SK-N-SH (cell line): ENCODE measurements around the gene TRIM10.

Source experiments
- TAF1 ChIP-seq: IDR thresholded peaks from 2 replicates; pipeline ENCODE4 v1.6.1; 2012; ENCODE audit warnings: low read depth, mild to moderate bottlenecking, low read length, moderate library complexity, borderline replicate concordance
- TF ChIP-seq, protein P1 (sequence below): fragments of 200-600 bp; sonication (generic); IDR thresholded peaks from 2 replicates; pipeline ENCODE4 v1.6.1; 2017; ENCODE audit warnings: antibody characterized with exemption, mild to moderate bottlenecking, moderate library complexity
- TF ChIP-seq, protein P2 (sequence below): IDR thresholded peaks from 2 replicates; pipeline ENCODE4 v1.4.0; 2012; ENCODE audit warnings: low read depth

DNA sequence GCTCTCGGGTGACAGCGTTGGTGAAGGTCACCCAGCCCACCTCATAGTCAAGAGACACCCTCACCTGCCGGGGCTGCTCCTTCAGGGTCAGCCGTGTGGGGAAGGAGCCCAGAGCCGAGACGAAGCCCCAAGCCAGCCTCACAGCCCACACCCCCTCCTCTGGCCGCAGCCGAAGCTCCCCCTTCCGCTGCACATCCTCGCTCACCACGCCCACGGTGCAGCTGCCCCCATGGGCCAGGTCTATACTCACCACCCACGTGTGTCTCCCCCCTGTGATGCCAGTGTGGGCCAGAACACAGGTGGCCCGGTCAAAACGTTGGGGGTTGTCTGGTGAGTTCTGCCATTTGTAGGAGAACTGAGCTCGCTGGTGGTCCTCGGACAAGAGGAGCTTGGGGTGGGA is 7.0 kb downstream of the TRIM10 start:
- TF ChIP-seq, protein P1, sequence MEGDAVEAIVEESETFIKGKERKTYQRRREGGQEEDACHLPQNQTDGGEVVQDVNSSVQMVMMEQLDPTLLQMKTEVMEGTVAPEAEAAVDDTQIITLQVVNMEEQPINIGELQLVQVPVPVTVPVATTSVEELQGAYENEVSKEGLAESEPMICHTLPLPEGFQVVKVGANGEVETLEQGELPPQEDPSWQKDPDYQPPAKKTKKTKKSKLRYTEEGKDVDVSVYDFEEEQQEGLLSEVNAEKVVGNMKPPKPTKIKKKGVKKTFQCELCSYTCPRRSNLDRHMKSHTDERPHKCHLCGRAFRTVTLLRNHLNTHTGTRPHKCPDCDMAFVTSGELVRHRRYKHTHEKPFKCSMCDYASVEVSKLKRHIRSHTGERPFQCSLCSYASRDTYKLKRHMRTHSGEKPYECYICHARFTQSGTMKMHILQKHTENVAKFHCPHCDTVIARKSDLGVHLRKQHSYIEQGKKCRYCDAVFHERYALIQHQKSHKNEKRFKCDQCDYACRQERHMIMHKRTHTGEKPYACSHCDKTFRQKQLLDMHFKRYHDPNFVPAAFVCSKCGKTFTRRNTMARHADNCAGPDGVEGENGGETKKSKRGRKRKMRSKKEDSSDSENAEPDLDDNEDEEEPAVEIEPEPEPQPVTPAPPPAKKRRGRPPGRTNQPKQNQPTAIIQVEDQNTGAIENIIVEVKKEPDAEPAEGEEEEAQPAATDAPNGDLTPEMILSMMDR, result no peak
- TF ChIP-seq TAF1, result no peak
- TF ChIP-seq, protein P2, sequence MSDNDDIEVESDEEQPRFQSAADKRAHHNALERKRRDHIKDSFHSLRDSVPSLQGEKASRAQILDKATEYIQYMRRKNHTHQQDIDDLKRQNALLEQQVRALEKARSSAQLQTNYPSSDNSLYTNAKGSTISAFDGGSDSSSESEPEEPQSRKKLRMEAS, result no peak
